ENCODE results near the gene CEP128. TPM values are rescaled to one million over a fixed set of nuclear protein-coding genes. Genes with fewer than 3 reads are reported as not detected.

CEP128 gene
- total RNA-seq, 1 donor = 5.4 TPM

- Histone ChIP-seq H3K27me3 (ENCODE audit: insufficient read depth, low read length) (no peaks in the 10 kb centered on the region), H3K27ac (ENCODE audit: low read depth, low read length) (no peak overlapping the region), H3K4me1 (ENCODE audit: insufficient read depth, low read length) (no peaks in the 10 kb centered on the region), H3K4me2 (ENCODE audit: insufficient read depth, low read length) (peak overlapping the region; percentile 34), H3K36me3 (ENCODE audit: insufficient read depth, low read length) (no peaks in the 10 kb centered on the region), H3K4me3 (ENCODE audit: insufficient read depth, low read length) (no peak overlapping the region), H3K79me2 (ENCODE audit: insufficient read depth, low read length) (no peaks in the 10 kb centered on the region), H4K20me1 (ENCODE audit: insufficient read depth, low read length) (no peaks in the 10 kb centered on the region), H2AFZ (ENCODE audit: low read length) (peak overlapping the region; percentile 30), H3K9me3 (ENCODE audit: low read depth, low read length) (no peaks in the 10 kb centered on the region)
- TF ChIP-seq CTCF (IDR thresholded peaks at IDR 0.05; ENCODE audit: extremely low read depth, low read depth, low read length) = no peak
- no peak for DNase-seq (ENCODE audit: insufficient read length, low spot score, missing footprints)
Observed at GRCh38 chr14:80906946-80907345, 34.6 kb downstream of the CEP128 start.

- Histone ChIP-seq H4K20me1 (ENCODE audit: insufficient read depth, low read length) (no peaks in the 10 kb centered on the region), H3K4me3 (ENCODE audit: insufficient read depth, low read length) (no peak overlapping the region), H3K36me3 (ENCODE audit: insufficient read depth, low read length) (no peaks in the 10 kb centered on the region), H3K4me1 (ENCODE audit: insufficient read depth, low read length) (no peaks in the 10 kb centered on the region), H2AFZ (ENCODE audit: low read length) (no peak overlapping the region), H3K9me3 (ENCODE audit: low read depth, low read length) (no peaks in the 10 kb centered on the region), H3K27me3 (ENCODE audit: insufficient read depth, low read length) (no peaks in the 10 kb centered on the region), H3K4me2 (ENCODE audit: insufficient read depth, low read length) (no peak overlapping the region), H3K27ac (ENCODE audit: low read depth, low read length) (no peak overlapping the region), H3K79me2 (ENCODE audit: insufficient read depth, low read length) (no peaks in the 10 kb centered on the region)
- no peak for TF ChIP-seq CTCF (IDR thresholded peaks at IDR 0.05; ENCODE audit: extremely low read depth, low read depth, low read length)
- no peak for DNase-seq (ENCODE audit: insufficient read length, low spot score, missing footprints)
Observed at GRCh38 chr14:80906336-80906735, 35.2 kb downstream of the CEP128 start.

- no peaks in the 10 kb centered on the region for H3K79me2 ChIP-seq (ENCODE audit: insufficient read depth, low read length)
- no peaks in the 10 kb centered on the region for H3K9me3 ChIP-seq (ENCODE audit: low read depth, low read length)
- H3K27me3 ChIP-seq (ENCODE audit: insufficient read depth, low read length) = no peaks in the 10 kb centered on the region
- no peaks in the 10 kb centered on the region for H4K20me1 ChIP-seq (ENCODE audit: insufficient read depth, low read length)
- no peak overlapping the region for H2AFZ ChIP-seq (ENCODE audit: low read length)
- no peak overlapping the region for H3K4me3 ChIP-seq (ENCODE audit: insufficient read depth, low read length)
- no peaks in the 10 kb centered on the region for H3K4me1 ChIP-seq (ENCODE audit: insufficient read depth, low read length)
- H3K36me3 ChIP-seq (ENCODE audit: insufficient read depth, low read length) = no peaks in the 10 kb centered on the region
- TF ChIP-seq CTCF (IDR thresholded peaks at IDR 0.05; ENCODE audit: extremely low read depth, low read depth, low read length) = no peak
- H3K27ac ChIP-seq (ENCODE audit: low read depth, low read length) = no peak overlapping the region
- DNase-seq (ENCODE audit: insufficient read length, low spot score, missing footprints) = no peak
- no peak overlapping the region for H3K4me2 ChIP-seq (ENCODE audit: insufficient read depth, low read length)
Observed at GRCh38 chr14:80902608-80903007, 38.9 kb downstream of the CEP128 start.

GRCh38 chr14:80901822-80902221 is 39.7 kb downstream of the CEP128 start:
- Histone ChIP-seq H3K79me2 (ENCODE audit: insufficient read depth, low read length) (no peaks in the 10 kb centered on the region), H3K4me2 (ENCODE audit: insufficient read depth, low read length) (no peak overlapping the region), H4K20me1 (ENCODE audit: insufficient read depth, low read length) (no peaks in the 10 kb centered on the region), H3K4me3 (ENCODE audit: insufficient read depth, low read length) (no peak overlapping the region), H3K36me3 (ENCODE audit: insufficient read depth, low read length) (no peaks in the 10 kb centered on the region), H2AFZ (ENCODE audit: low read length) (no peak overlapping the region), H3K27ac (ENCODE audit: low read depth, low read length) (no peak overlapping the region), H3K4me1 (ENCODE audit: insufficient read depth, low read length) (no peaks in the 10 kb centered on the region), H3K9me3 (ENCODE audit: low read depth, low read length) (no peaks in the 10 kb centered on the region), H3K27me3 (ENCODE audit: insufficient read depth, low read length) (no peaks in the 10 kb centered on the region)
- DNase-seq (ENCODE audit: insufficient read length, low spot score, missing footprints) = no peak
- TF ChIP-seq CTCF (IDR thresholded peaks at IDR 0.05; ENCODE audit: extremely low read depth, low read depth, low read length) = no peak
